ENCODE measurements around the gene TBC1D22A.

- TF ChIP-seq, protein P1, sequence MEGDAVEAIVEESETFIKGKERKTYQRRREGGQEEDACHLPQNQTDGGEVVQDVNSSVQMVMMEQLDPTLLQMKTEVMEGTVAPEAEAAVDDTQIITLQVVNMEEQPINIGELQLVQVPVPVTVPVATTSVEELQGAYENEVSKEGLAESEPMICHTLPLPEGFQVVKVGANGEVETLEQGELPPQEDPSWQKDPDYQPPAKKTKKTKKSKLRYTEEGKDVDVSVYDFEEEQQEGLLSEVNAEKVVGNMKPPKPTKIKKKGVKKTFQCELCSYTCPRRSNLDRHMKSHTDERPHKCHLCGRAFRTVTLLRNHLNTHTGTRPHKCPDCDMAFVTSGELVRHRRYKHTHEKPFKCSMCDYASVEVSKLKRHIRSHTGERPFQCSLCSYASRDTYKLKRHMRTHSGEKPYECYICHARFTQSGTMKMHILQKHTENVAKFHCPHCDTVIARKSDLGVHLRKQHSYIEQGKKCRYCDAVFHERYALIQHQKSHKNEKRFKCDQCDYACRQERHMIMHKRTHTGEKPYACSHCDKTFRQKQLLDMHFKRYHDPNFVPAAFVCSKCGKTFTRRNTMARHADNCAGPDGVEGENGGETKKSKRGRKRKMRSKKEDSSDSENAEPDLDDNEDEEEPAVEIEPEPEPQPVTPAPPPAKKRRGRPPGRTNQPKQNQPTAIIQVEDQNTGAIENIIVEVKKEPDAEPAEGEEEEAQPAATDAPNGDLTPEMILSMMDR (IDR thresholded peaks at IDR 0.05): no peak
- TF ChIP-seq POLR2AphosphoS5 (IDR thresholded peaks at IDR 0.05): no peak
These were observed 12.5 kb upstream of the TBC1D22A start for GRCh38 chr22:46749682-46750529.
